GM18519 (cell line): Measurements from ENCODE around the gene PTK7.

ENCODE experiments used
- ATAC-seq: cut with Tn5 transposase; IDR thresholded peaks from one replicate; pipeline ENCODE4 v1.9.1; 2021; ENCODE audit warnings: mild to moderate bottlenecking, moderate library complexity; ENCODE audit not compliant: unreplicated experiment, low FRiP score

The PTK7 gene

GRCh38 chr6:43174263-43175112, 98.4 kb downstream of the PTK7 start:
- peak; percentile 44 for ATAC-seq

GRCh38 chr6:43175676-43176422, 99.7 kb downstream of the PTK7 start:
- ATAC-seq: no peak

GRCh38 chr6:43176423-43176786, 100.3 kb downstream of the PTK7 start:
- no peak for ATAC-seq

- no peak for ATAC-seq
These were observed 102.0 kb downstream of the PTK7 start for GRCh38 chr6:43178150-43178549.

GRCh38 chr6:43178951-43179830, 103.1 kb downstream of the PTK7 start:
- no peak for ATAC-seq

- no peak for ATAC-seq
These were observed 103.9 kb downstream of the PTK7 start for GRCh38 chr6:43180058-43180457.

GRCh38 chr6:43180985-43181384, 104.9 kb downstream of the PTK7 start:
- ATAC-seq: no peak

- no peak for ATAC-seq
These were observed 105.5 kb downstream of the PTK7 start for GRCh38 chr6:43181621-43181941.

- peak; percentile 67 for ATAC-seq
These were observed 106.1 kb downstream of the PTK7 start, which contains the start of gene CUL9 for GRCh38 chr6:43181942-43182860. CUL9 (plus strand) TSS chr6:43182196; CDS start chr6:43184311, 2,115 bp downstream.

- no peak for ATAC-seq
These were observed 107.3 kb downstream of the PTK7 start for GRCh38 chr6:43183441-43183840.

- ATAC-seq: no peak
These were observed 108.3 kb downstream of the PTK7 start for GRCh38 chr6:43184268-43184985.

- no peak for ATAC-seq
These were observed 109.4 kb downstream of the PTK7 start for GRCh38 chr6:43185391-43185985.

GRCh38 chr6:43186019-43186418, 109.9 kb downstream of the PTK7 start:
- no peak for ATAC-seq

- no peak for ATAC-seq
These were observed 110.6 kb downstream of the PTK7 start for GRCh38 chr6:43186706-43187105.

- ATAC-seq: no peak
These were observed 111.7 kb downstream of the PTK7 start for GRCh38 chr6:43187821-43188220.

- no peak for ATAC-seq
These were observed 112.3 kb downstream of the PTK7 start for GRCh38 chr6:43188426-43188825.

- no peak for ATAC-seq
These were observed 113.7 kb downstream of the PTK7 start for GRCh38 chr6:43189776-43190304.

- no peak for ATAC-seq
These were observed 116.8 kb downstream of the PTK7 start for GRCh38 chr6:43192911-43193310.

- ATAC-seq: no peak
These were observed 117.8 kb downstream of the PTK7 start for GRCh38 chr6:43193929-43194328.
